OCI-LY3 (cell line): ENCODE data around the gene CX3CL1.

ENCODE experiments used
- H2AFZ ChIP-seq: fragments of 200-600, 300-600 bp; shearing (Covaris generic); 2 replicates; pipeline ENCODE4 v1.6.0; 2014; ENCODE audit warnings: antibody characterized with exemption, low read depth, low read length
- H3K27ac ChIP-seq: fragments of 200-600, 300-600 bp; sonication (generic); 2 replicates; pipeline ENCODE4 v1.5.1; 2014; ENCODE audit warnings: mild to moderate bottlenecking, low read length, moderate library complexity, mixed read lengths
- H3K27me3 ChIP-seq: fragments of 200-600, 300-600 bp; sonication (generic); 2 replicates; pipeline ENCODE4 v1.6.1; 2014; ENCODE audit warnings: low read depth, low read length, mixed read lengths
- H3K36me3 ChIP-seq: fragments of 200-600, 300-600 bp; sonication (generic); replicated peaks from 2 replicates; pipeline ENCODE3; 2014; ENCODE audit warnings: low read depth, low read length, mixed read lengths
- H3K4me1 ChIP-seq: fragments of 300-600, 200-600 bp; sonication (generic); 2 replicates; pipeline ENCODE4 v1.6.1; 2014; ENCODE audit warnings: low read length, mixed read lengths
- H3K4me2 ChIP-seq: fragments of 200-600, 300-600 bp; sonication (generic); 2 replicates; pipeline ENCODE4 v1.6.1; 2014; ENCODE audit warnings: low read length, mixed read lengths
- H3K4me3 ChIP-seq: fragments of 300-600, 200-600 bp; sonication (generic); 2 replicates; pipeline ENCODE4 v1.5.1; 2014; ENCODE audit warnings: antibody characterized with exemption, mild to moderate bottlenecking, low read length, moderate library complexity
- H3K79me2 ChIP-seq: fragments of 300-600, 200-600 bp; shearing (Covaris generic); 2 replicates; pipeline ENCODE4 v1.6.1; 2014; ENCODE audit warnings: mild to moderate bottlenecking, low read length, mixed read lengths
- H3K9ac ChIP-seq: fragments of 300-600, 200-600 bp; shearing (Covaris generic); 2 replicates; pipeline ENCODE4 v1.6.0; 2014; ENCODE audit warnings: mild to moderate bottlenecking, low read length, moderate library complexity
- H3K9me3 ChIP-seq: fragments of 200-600, 300-600 bp; shearing (Covaris generic); 2 replicates; pipeline ENCODE4 v1.6.1; 2014; ENCODE audit warnings: low read length, mixed read lengths; ENCODE audit not compliant: insufficient read depth
- H4K20me1 ChIP-seq: fragments of 200-600, 300-600 bp; sonication (generic); 2 replicates; pipeline ENCODE4 v1.6.1; 2016; ENCODE audit warnings: low read length, mixed read lengths; ENCODE audit not compliant: insufficient read depth
- CTCF ChIP-seq: fragments of 200-600, 300-600 bp; sonication (generic); IDR thresholded peaks from 2 replicates; pipeline ENCODE4 v1.5.1; 2014; ENCODE audit warnings: antibody characterized with exemption, low read length, low read depth
- EZH2phosphoT487 ChIP-seq: fragments of 200-600 bp; shearing (Covaris generic); IDR thresholded peaks from 2 replicates; pipeline ENCODE4 v1.6.1; 2018; ENCODE audit warnings: antibody characterized with exemption, mixed run types, low read depth

CX3CL1 gene

GRCh38 chr16:57376313-57376818 is 4.1 kb downstream of the CX3CL1 start:
- Histone ChIP-seq H4K20me1 (no peaks in the 10 kb centered on the region), H3K9ac (peak overlapping the region; percentile 41; the same call in 1 of the 2 replicates), H3K9me3 (no peaks in the 10 kb centered on the region), H2AFZ (no peak overlapping the region), H3K4me2 (peak overlapping the region; percentile 96), H3K27me3 (no peaks in the 10 kb centered on the region), H3K4me3 (no peak overlapping the region), H3K27ac (peak overlapping the region; percentile 97), H3K36me3 (no peaks in the 10 kb centered on the region), H3K79me2 (peaks cover 30% of the 10 kb centered on the region), H3K4me1 (peaks cover 97% of the 10 kb centered on the region)
- TF ChIP-seq EZH2phosphoT487 = no peak
- TF ChIP-seq CTCF = no peak

GRCh38 chr16:57377080-57377841 is 5.0 kb downstream of the CX3CL1 start:
- H3K27me3 ChIP-seq = no peaks in the 10 kb centered on the region
- peak overlapping the region; percentile 61 for H3K4me3 ChIP-seq
- H3K4me1 ChIP-seq = peaks cover 98% of the 10 kb centered on the region
- H3K36me3 ChIP-seq = no peaks in the 10 kb centered on the region
- peaks cover 30% of the 10 kb centered on the region for H3K79me2 ChIP-seq
- peak overlapping the region; percentile 74; the same call in 1 of the 2 replicates for H3K9ac ChIP-seq
- H3K4me2 ChIP-seq = peak overlapping the region; percentile 96
- peak; percentile 37 for TF ChIP-seq CTCF
- no peak for TF ChIP-seq EZH2phosphoT487
- no peaks in the 10 kb centered on the region for H3K9me3 ChIP-seq
- peak overlapping the region; percentile 97 for H3K27ac ChIP-seq
- no peak overlapping the region for H2AFZ ChIP-seq
- no peaks in the 10 kb centered on the region for H4K20me1 ChIP-seq

DNA sequence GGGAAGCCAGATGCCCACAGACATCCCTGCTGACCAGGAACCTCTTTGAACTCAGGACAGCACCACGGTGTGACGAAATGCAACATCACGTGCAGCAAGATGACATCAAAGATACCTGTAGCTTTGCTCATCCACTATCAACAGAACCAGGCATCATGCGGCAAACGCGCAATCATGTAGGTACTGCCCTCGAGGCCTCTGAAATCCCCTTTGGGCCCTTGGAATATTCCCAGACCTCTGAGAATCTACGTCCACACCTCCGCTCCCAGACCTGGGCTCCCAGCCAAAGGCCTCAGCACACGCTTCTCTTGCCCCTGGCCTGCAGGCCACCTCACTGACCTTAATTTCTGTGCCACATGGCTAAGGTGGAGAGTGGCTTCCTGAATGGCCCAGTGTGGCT is 7.3 kb downstream of the CX3CL1 start:
- Histone ChIP-seq H3K4me1 (peaks cover 98% of the 10 kb centered on the region), H3K27ac (peak overlapping the region; percentile 4; the same call in 1 of the 2 replicates), H3K27me3 (no peaks in the 10 kb centered on the region), H3K36me3 (no peaks in the 10 kb centered on the region), H4K20me1 (no peaks in the 10 kb centered on the region), H3K4me3 (no peak overlapping the region), H3K9ac (no peak overlapping the region), H3K9me3 (no peaks in the 10 kb centered on the region), H2AFZ (no peak overlapping the region), H3K79me2 (peaks cover 12% of the 10 kb centered on the region; the same call in 1 of the 2 replicates), H3K4me2 (no peak overlapping the region)
- no peak for TF ChIP-seq EZH2phosphoT487
- TF ChIP-seq CTCF = no peak

DNA sequence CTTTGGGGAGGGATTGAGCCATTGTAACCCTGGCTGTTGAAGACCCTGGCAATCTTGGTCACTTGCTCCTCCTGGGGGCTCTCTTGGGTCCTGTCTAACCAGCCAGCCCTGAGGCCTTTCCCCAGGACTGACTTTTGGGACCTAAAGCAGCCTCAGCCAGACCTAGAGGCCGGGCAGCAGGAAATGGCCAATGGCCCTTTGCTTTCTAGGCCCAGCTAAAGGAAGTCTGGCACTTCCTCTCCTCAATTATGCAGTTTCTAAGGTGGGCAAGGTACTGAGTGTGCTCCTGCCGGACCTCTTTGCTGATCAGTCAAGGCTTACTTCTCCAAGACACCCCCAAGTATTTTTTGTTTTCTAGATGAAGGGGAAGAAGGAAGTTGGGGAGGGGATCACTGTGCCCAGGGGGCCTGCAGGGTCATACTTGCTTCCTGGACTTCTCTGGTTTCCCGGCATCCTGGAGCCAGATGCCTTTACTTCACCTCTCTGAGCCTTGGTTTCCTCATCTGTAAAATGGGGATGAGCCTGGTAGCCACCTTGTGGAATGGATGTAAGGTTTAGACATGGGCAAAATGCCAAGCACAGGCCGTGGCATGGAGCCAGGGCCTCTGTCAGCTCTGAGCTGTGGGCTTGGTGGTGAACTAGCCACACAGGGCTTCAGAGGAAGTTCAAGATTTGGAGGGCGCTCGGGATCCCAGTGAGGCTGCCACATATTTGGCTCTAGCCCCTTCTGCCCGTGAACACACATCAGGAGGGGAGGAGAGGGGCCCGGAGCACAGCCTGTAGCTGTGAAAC is 8.6 kb downstream of the CX3CL1 start:
- Histone ChIP-seq H3K9ac (peak overlapping the region; percentile 60), H3K27me3 (no peaks in the 10 kb centered on the region), H3K4me3 (no peak overlapping the region), H3K27ac (peak overlapping the region; percentile 89), H3K79me2 (peaks cover 5% of the 10 kb centered on the region; the same call in 1 of the 2 replicates), H3K4me2 (peak overlapping the region; percentile 48), H3K9me3 (no peaks in the 10 kb centered on the region), H3K4me1 (peaks cover 100% of the 10 kb centered on the region), H4K20me1 (no peaks in the 10 kb centered on the region), H3K36me3 (no peaks in the 10 kb centered on the region), H2AFZ (peak overlapping the region; percentile 22)
- TF ChIP-seq CTCF (no peak), EZH2phosphoT487 (no peak)
